Panc1 (cell line): ENCODE data around the gene OPTN. TPM values are rescaled to one million over a fixed set of nuclear protein-coding genes. Genes with fewer than 3 reads are reported as not detected.

Source experiments
- ATAC-seq: fragments of 200-7000 bp; cut with Tn5 transposase; 2 replicates; pipeline ENCODE4 v1.9.1; 2020; ENCODE audit warnings: mild to moderate bottlenecking, moderate library complexity
- BruUV-seq: library from RNA; stranded (reverse); fragments of 400-500 nt; replicated peaks from 2 replicates; lab custom pipeline; 2021; lab: Mats Ljungman, UMichigan
- CTCF ChIA-PET: fragments of 300-600 bp; sonication (Branson Sonifier 250); formaldehyde crosslinking; loops from one replicate; lab custom pipeline; 2022; ENCODE audit warnings: antibody characterized with exemption; lab: Charles Lee
- POLR2A ChIA-PET: fragments of 300-600 bp; sonication (Branson Sonifier 250); formaldehyde crosslinking; loops from one replicate; lab custom pipeline; 2022; ENCODE audit warnings: antibody characterized with exemption; lab: Charles Lee
- DNase-seq: peaks from one replicate; pipeline ENCODE4 v3.0.0-alpha.2; 2010; ENCODE audit warnings: low read depth, low spot score
- H3K27ac ChIP-seq: 2 replicates; pipeline ENCODE4 v1.5.1; 2011; ENCODE audit warnings: mild to moderate bottlenecking, low read length, inconsistent platforms
- H3K27me3 ChIP-seq: fragments of 200-500 bp; sonication (Bioruptor generic); 2 replicates; pipeline ENCODE4 v1.6.0; 2014; ENCODE audit warnings: low read length, inconsistent platforms; ENCODE audit not compliant: control insufficient read depth, insufficient read depth
- H3K36me3 ChIP-seq: fragments of 200-500 bp; sonication (Bioruptor generic); 2 replicates; pipeline ENCODE4 v1.5.1; 2014; ENCODE audit warnings: inconsistent platforms, mild to moderate bottlenecking, low read length, moderate library complexity; ENCODE audit not compliant: control insufficient read depth, insufficient read depth
- H3K4me1 ChIP-seq: 2 replicates; pipeline ENCODE4 v1.5.1; 2011; ENCODE audit warnings: inconsistent platforms, mild to moderate bottlenecking, low read length, moderate library complexity; ENCODE audit not compliant: control insufficient read depth, insufficient read depth
- H3K4me3 ChIP-seq, 2 experiments: 2 replicates each; pipeline ENCODE4 v1.5.1; 2011 to 2012; ENCODE audit warnings: low read depth in 2 of 2, low read length in 2 of 2, mild to moderate bottlenecking in 2 of 2, inconsistent platforms in 1 of 2, moderate library complexity in 1 of 2
- H3K9me3 ChIP-seq: fragments of 200-500 bp; sonication (Bioruptor generic); 2 replicates; pipeline ENCODE4 v1.5.1; 2014; ENCODE audit warnings: low read depth, mild to moderate bottlenecking, inconsistent platforms, low read length, moderate library complexity; ENCODE audit not compliant: control insufficient read depth, insufficient read depth
- POLR2AphosphoS5 ChIP-seq: IDR thresholded peaks from 2 replicates; pipeline ENCODE4 v1.6.1; 2012; ENCODE audit warnings: mild to moderate bottlenecking, low read depth, low read length, moderate library complexity
- SIN3A ChIP-seq: IDR thresholded peaks from 2 replicates; pipeline ENCODE4 v1.6.1; 2012; ENCODE audit warnings: low read depth, mild to moderate bottlenecking, low read length, moderate library complexity, borderline replicate concordance; ENCODE audit not compliant: insufficient read depth
- TCF7L2 ChIP-seq: IDR thresholded peaks from 2 replicates; pipeline ENCODE4 v1.6.1; 2011; ENCODE audit warnings: mild to moderate bottlenecking, low read depth, low read length, inconsistent platforms
- in situ Hi-C: cut with HindIII; loops from 2 replicates; pipeline ENCODE4 v1.10.0; 2016; ENCODE audit warnings: low sequenced_read_pairs, low pct_unique_long_range_greater_than_20kb
- intact Hi-C: fragments of 100-400 bp; cut with micrococcal nuclease; formaldehyde crosslinking; loops from one replicate; pipeline ENCODE4 v1.10.0; 2022; ENCODE audit not compliant: unreplicated experiment
- total RNA-seq: library from RNA; stranded (reverse); gene quantifications from one replicate; pipeline ENCODE4 v1.2.1, GENCODE V29; 2021; ENCODE audit not compliant: unreplicated experiment
- TF ChIP-seq, protein P1 (sequence below), 2 experiments: IDR thresholded peaks; 2 replicates each; pipeline ENCODE4 v1.6.1; 2011 to 2012; ENCODE audit warnings: low read depth in 2 of 2, control low read depth in 1 of 2, low read length in 1 of 2, mild to moderate bottlenecking in 1 of 2, moderate library complexity in 1 of 2; ENCODE audit not compliant: insufficient read depth in 1 of 2
- TF ChIP-seq, protein P2 (sequence below): fragments of 450-650 bp; IDR thresholded peaks from 2 replicates; pipeline ENCODE4 v1.5.1; 2017; ENCODE audit warnings: mild to moderate bottlenecking

The OPTN gene
- total RNA-seq, 1 experiment from 2014 or later = 66.8 TPM

DNA sequence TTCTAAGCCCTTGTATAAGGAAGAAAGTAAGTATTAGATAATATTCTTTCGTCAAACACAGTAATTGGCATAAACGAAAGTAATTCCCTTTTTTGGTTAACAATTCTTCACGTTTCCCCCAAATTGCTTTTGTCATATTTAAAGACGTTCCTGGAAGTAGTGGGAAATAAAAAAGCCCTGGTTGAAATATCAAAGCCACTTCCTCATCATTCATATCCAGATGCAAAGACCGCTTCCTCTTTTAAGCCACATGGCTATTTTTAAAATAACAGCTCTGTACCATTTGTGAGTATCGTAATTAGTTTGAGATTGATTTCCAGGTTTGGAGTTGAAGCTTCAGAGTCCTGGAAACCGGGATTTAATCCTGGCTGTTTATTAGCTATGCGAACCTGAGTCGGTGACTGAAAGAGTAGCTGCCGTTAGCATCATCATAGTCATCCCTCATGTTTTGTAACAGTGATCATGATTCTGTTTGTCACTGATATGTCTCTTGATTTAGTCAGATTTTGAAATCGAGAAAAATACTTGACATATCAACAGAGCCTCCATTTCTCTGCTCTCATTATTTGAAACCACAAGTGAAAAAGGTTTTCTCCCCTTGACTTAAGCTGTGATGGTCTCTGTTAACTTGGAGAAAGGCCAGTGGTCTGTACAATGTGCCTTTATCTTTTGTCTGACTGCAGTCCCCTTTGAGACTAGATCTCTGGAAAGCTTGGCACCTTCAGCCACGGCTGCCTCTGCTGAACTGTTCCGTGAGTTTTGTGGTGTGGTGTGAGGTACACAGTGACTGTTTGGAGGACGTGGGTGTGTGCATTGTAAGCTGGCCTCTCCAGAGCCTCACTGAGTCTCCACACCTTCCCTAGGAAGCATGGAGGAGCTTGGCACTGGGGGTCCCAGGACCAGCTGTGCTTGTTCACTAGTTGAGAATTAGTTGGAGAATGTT lies 18.1 kb downstream of the OPTN start:
- POLR2A ChIA-PET = no interaction called here
- ATAC-seq (no peak), DNase-seq (no peak)
- TF ChIP-seq POLR2AphosphoS5 (no peak), SIN3A (no peak), TCF7L2 (no peak)
- TF ChIP-seq, protein P1, sequence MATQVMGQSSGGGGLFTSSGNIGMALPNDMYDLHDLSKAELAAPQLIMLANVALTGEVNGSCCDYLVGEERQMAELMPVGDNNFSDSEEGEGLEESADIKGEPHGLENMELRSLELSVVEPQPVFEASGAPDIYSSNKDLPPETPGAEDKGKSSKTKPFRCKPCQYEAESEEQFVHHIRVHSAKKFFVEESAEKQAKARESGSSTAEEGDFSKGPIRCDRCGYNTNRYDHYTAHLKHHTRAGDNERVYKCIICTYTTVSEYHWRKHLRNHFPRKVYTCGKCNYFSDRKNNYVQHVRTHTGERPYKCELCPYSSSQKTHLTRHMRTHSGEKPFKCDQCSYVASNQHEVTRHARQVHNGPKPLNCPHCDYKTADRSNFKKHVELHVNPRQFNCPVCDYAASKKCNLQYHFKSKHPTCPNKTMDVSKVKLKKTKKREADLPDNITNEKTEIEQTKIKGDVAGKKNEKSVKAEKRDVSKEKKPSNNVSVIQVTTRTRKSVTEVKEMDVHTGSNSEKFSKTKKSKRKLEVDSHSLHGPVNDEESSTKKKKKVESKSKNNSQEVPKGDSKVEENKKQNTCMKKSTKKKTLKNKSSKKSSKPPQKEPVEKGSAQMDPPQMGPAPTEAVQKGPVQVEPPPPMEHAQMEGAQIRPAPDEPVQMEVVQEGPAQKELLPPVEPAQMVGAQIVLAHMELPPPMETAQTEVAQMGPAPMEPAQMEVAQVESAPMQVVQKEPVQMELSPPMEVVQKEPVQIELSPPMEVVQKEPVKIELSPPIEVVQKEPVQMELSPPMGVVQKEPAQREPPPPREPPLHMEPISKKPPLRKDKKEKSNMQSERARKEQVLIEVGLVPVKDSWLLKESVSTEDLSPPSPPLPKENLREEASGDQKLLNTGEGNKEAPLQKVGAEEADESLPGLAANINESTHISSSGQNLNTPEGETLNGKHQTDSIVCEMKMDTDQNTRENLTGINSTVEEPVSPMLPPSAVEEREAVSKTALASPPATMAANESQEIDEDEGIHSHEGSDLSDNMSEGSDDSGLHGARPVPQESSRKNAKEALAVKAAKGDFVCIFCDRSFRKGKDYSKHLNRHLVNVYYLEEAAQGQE (IDR thresholded peaks at IDR 0.05; ENCODE audit: insufficient read depth in 1 of 2, low read depth in 2 of 2, low read length in 1 of 2) = no peak
- TF ChIP-seq, protein P2, sequence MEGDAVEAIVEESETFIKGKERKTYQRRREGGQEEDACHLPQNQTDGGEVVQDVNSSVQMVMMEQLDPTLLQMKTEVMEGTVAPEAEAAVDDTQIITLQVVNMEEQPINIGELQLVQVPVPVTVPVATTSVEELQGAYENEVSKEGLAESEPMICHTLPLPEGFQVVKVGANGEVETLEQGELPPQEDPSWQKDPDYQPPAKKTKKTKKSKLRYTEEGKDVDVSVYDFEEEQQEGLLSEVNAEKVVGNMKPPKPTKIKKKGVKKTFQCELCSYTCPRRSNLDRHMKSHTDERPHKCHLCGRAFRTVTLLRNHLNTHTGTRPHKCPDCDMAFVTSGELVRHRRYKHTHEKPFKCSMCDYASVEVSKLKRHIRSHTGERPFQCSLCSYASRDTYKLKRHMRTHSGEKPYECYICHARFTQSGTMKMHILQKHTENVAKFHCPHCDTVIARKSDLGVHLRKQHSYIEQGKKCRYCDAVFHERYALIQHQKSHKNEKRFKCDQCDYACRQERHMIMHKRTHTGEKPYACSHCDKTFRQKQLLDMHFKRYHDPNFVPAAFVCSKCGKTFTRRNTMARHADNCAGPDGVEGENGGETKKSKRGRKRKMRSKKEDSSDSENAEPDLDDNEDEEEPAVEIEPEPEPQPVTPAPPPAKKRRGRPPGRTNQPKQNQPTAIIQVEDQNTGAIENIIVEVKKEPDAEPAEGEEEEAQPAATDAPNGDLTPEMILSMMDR = no peak
- no peak overlapping the region for H3K4me3 ChIP-seq
- in situ Hi-C loops (no loop called here), intact Hi-C loops (no loop called here)
- CTCF ChIA-PET = no interaction called here
- peaks cover 7% of the 10 kb centered on the region for H3K36me3 ChIP-seq
- no peaks in the 10 kb centered on the region for H3K27me3 ChIP-seq
- BruUV-seq = TSS peak; percentile 63
- no peaks in the 10 kb centered on the region for H3K4me1 ChIP-seq
- no peak overlapping the region for H3K27ac ChIP-seq
- H3K9me3 ChIP-seq = no peaks in the 10 kb centered on the region

DNA sequence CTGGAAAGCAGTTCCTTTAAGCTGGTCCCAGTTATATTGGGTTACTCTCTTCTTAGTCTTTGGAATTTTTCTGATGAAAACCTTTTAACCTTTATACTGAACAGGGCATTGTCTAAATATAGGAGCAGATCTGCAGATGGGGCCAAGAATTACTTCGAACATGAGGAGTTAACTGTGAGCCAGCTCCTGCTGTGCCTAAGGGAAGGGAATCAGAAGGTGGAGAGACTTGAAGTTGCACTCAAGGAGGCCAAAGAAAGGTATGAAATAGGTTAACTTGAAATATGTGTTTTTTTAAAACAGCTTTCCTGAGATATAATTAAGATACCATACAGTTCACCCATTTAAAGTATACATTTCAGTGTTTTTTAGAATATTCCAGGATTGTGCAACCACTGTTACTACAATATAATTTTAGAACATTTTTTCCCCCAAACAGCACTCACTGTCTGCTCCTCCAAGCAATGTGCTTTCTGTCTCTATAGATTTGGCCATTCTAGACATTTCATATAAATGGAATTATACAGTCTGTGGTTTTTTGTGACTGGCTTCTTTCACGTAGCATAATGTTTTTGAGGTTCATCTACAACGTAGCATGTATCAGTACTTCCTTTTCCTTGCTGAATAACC lies 18.9 kb downstream of the OPTN start:
- no peaks in the 10 kb centered on the region for H3K27me3 ChIP-seq
- peaks cover 11% of the 10 kb centered on the region for H3K36me3 ChIP-seq
- ATAC-seq (no peak), DNase-seq (no peak)
- H3K27ac ChIP-seq = no peak overlapping the region
- in situ Hi-C loops (no loop called here), intact Hi-C loops (no loop called here)
- ChIA-PET CTCF (no interaction called here), POLR2A (no interaction called here)
- no peaks in the 10 kb centered on the region for H3K9me3 ChIP-seq
- no peak overlapping the region for H3K4me3 ChIP-seq
- no TSS peak for BruUV-seq
- TF ChIP-seq, protein P2 = no peak
- no peaks in the 10 kb centered on the region for H3K4me1 ChIP-seq
